HG03575 (cell line): Measurements from ENCODE around the gene DHX15.

Experiments
- ATAC-seq: cut with Tn5 transposase; IDR thresholded peaks from one replicate; pipeline ENCODE4 v1.9.1; 2021; ENCODE audit not compliant: unreplicated experiment, insufficient number of reproducible peaks, low FRiP score; ENCODE audit errors: extremely low read depth

Gene DHX15

DNA sequence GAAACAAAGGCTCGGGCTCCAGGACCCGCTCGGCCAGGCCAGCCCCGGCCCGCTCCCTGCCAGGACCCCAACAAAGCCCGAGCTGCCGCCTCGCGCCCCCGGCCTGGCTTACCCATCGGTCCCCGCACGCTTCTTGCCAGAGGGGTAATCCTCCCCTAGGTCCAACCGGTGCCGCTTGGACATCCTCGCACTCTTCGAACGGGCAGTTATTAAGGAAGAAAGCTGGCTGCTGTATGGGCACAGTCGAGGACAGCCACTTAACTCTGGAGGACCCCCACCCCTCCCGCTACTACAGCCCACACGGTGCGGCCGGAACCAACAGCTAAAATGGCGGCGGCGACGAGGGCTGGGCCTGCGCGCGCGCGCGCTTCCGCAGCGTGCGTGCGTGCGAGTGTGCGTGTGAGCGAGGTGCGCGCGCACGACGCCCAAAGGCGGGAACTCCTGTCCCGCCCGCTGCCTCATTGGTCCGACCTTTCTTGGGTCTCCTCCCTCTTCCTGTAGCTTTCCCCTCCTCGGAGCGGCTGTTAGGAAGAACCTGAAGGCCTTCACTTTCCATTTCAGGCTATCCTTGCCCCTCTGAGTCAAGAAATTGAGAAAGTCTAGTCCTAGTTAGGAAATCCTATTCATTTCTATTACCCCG lies at the start of gene DHX15:
Gene DHX15, minus strand, starts transcription at position 344 of the 640 bp plus-strand sequence. Its CDS starts 161 bp downstream, at position 183.
- ATAC-seq: peak; percentile 54

GRCh38 chr4:24632011-24632410 lies 47.7 kb upstream of the DHX15 start:
- ATAC-seq: no peak

GRCh38 chr4:24630937-24631336 lies 46.6 kb upstream of the DHX15 start:
- ATAC-seq: no peak

- ATAC-seq: no peak
Measured at GRCh38 chr4:24625091-24625490, 40.7 kb upstream of the DHX15 start.

GRCh38 chr4:24624381-24624780 lies 40.0 kb upstream of the DHX15 start:
- no peak for ATAC-seq

DNA sequence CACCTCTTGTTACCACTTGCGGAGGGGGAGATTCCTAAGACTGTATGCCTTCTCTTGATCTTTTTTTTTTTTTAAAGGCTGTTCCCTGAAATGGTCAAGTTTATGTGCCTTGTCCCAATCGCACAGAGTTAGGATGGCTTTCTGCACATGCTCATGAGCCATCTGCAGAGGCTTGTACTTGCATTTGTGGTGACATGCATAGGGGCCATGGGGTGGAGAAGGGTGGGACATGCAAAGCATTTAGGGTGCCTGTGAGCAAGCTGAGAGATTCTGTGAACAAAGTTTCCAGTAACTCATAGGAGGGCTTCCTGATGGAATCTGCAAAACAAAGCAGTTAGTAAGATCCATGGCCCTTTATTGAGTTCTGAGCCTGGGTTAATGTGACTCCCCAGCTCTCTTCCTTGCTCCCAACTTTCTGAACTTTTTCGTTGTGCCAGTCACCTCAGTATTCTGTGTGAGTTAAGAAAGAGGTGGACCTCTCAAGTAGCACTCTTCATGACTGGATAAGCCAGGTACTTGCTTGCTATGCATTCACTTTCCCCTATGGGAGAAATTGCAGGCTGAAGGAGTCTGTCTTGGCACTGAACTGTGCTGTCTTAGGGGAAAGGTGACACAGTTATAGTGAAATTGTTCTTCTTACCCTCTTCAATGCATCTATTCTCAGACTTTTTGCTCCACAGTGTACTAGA lies 37.9 kb upstream of the DHX15 start:
- no peak for ATAC-seq

DNA sequence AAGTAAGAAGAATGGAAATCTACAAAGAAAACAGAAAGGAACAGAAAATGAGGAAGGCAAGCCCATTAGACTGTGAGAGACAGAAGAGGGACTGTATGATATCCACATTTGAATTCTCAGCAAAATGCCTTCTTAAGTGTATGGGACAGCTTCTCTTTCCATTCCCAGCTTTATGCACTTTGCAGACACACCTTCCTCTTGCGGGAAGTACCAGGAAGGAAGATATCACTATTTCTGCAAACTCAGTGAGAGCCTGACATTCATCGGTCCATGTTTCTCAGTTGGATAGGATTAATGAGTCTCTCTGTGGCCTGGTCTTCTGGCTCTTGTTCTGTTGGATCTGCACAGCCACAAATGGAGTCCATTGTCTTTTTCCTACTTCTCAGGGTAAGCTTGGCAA lies 31.6 kb upstream of the DHX15 start:
- ATAC-seq: no peak

- no peak for ATAC-seq
Measured at GRCh38 chr4:24614881-24615280, 30.5 kb upstream of the DHX15 start.

DNA sequence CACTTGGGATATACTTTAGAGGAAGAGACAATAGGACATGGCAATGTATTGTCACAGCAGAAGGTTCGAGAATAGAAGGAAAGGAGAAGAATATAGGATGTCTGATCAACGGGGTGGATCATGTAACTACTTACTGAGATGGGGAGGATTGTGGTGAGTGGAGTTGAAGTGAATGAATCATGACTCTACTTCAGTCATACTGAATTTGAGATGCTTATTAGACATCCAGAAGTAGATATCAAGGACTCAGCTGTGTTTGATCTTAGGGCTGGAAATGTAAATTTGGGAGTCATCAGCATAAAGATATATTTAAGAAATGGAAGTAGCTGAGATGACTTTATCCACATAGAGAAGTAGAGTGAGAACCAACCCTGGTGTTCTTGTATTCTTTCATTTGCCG lies 29.1 kb upstream of the DHX15 start:
- ATAC-seq: no peak

- ATAC-seq: no peak
Measured at GRCh38 chr4:24611575-24611974, 27.2 kb upstream of the DHX15 start.

GRCh38 chr4:24607334-24607733 lies 23.0 kb upstream of the DHX15 start:
- ATAC-seq: no peak

- ATAC-seq: no peak
Measured at GRCh38 chr4:24605216-24605615, 20.9 kb upstream of the DHX15 start.

DNA sequence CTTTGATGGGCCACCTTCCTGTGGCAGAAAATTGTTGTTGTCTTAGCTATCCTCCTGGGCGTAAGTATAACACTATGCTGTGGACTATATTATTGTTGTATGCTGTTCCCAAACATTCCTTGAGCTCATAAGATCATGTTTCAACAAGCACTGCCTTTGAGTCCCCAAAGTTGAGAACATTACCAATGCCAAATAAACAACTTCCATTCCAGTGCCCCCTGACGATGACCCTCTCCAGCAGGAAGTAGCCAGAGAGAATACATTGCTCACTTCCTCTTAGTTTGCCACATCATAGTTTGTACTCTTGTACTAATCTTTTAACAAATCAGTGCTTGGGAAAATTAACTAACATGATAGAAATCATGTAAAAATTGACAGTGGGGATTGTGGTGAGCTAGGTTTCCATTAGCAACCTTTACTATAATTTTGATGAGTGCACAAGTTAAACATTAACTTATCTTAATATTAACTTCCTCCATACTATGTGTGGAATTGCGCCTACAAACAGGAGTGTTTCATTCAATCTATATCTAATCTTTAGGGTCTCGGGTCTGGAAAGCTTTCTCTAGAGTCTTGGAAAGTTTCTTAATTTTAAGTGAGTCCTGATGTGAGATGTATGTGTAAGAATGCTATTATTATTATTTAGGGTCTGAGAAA lies 20.3 kb upstream of the DHX15 start:
- ATAC-seq: no peak

- ATAC-seq: no peak
Measured at GRCh38 chr4:24603343-24603742, 19.0 kb upstream of the DHX15 start.

GRCh38 chr4:24601121-24601520 lies 16.8 kb upstream of the DHX15 start:
- ATAC-seq: no peak

DNA sequence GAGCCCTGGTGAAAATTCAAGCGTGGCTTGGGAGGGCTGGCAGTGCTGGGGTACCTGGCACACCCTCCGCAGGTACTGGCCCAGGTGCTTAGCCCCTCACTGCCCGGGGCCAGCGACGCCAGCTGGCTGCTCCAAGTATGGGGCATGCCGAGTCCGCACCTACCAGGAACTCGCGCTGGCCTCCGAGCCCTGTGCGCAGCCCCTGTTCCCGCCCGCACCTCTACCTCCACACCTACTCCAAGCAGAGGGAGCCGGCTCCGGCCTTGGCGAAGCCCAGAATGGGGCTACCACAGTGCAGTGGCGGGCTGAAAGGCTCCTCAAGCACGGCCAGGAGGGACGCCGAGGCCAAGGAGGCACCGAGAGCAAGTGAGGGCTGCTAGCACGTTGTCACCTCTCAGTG lies 14.9 kb upstream of the DHX15 start:
- no peak for ATAC-seq

DNA sequence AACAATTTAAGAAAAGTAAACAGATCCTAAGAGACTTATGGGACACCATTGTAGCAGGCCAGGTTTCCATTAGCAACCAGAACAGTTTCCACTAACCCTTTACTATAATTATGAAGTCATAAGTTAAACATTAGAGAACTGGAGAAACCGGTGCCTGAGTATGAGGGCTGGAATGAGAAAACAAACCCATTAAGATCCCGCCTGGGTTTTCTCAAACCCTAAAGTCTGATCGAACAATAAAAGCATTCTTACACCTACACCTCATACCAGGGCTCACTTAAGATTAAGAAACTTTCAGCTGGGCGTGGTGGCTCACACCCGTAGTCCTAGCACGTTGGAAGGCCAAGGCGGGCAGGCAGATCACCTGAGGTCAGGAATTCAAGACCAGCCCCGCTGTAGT lies 13.7 kb upstream of the DHX15 start:
- no peak for ATAC-seq

DNA sequence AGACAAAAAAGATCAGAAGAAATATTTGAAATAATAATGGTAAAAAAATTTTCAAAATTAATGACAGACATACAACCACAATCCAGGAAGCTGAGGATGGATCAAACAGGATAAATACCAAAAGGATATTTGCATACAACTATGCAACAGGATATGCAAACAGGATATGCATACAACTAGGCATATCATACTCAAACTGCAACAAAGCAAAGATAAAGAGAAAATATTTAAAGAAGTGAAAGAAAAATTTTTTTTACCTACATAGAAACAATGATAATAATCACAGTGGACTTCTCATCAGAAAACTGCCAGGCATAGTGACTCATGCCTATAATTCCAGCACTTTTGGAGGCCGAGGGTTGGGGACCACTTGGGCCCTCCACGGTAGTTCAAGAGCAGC lies 11.3 kb upstream of the DHX15 start:
- no peak for ATAC-seq

GRCh38 chr4:24594887-24595286 lies 10.5 kb upstream of the DHX15 start:
- ATAC-seq: no peak

- ATAC-seq: peak; percentile 75
Measured at GRCh38 chr4:24589448-24589847, 5.1 kb upstream of the DHX15 start.
